ENCODE results near the gene CHCHD3.
"Not testable (repeated sequence)": the region's sequence is repeated elsewhere in the genome, so short reads cannot be mapped to it uniquely, and the experiment has no call there.

DNA sequence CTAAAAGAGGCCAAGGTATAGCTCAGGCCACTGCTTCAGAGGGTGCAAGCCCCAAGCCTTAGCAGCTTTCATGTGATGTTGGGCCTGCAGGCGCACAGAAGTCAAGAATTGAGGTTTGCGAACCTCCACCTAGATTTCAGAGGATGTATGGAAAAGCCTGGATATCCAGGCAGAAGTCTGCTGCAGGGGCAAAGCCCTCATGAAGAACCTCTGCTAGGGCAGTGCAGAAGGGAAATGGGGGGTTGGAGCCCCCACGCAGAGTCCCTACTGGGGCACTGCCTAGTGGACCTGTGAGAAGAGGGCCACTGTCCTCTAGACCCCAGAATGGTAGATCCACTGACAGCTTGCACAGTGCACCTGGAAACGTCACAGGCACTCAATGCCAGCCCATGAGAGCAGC, 189.1 kb downstream of the CHCHD3 start:
- TF ChIP-seq POLR2A (IDR thresholded peaks at IDR 0.05) = not testable (repeated sequence)
- TF ChIP-seq, protein P1, sequence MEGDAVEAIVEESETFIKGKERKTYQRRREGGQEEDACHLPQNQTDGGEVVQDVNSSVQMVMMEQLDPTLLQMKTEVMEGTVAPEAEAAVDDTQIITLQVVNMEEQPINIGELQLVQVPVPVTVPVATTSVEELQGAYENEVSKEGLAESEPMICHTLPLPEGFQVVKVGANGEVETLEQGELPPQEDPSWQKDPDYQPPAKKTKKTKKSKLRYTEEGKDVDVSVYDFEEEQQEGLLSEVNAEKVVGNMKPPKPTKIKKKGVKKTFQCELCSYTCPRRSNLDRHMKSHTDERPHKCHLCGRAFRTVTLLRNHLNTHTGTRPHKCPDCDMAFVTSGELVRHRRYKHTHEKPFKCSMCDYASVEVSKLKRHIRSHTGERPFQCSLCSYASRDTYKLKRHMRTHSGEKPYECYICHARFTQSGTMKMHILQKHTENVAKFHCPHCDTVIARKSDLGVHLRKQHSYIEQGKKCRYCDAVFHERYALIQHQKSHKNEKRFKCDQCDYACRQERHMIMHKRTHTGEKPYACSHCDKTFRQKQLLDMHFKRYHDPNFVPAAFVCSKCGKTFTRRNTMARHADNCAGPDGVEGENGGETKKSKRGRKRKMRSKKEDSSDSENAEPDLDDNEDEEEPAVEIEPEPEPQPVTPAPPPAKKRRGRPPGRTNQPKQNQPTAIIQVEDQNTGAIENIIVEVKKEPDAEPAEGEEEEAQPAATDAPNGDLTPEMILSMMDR (IDR thresholded peaks at IDR 0.05) = not testable (repeated sequence)

All from vagina (tissue), 2 donors.